Suprapubic skin (tissue), 4 donors: Measurements from ENCODE around the gene CDC5L. TPM values are rescaled to one million over a fixed set of nuclear protein-coding genes. Genes with fewer than 3 reads are reported as not detected.

Source experiments
- DNase-seq, 2 donors: peaks; one replicate each; pipeline ENCODE4 v3.0.0-alpha.2; 2019; ENCODE audit warnings: low spot score in 2 of 2
- H3K27ac ChIP-seq: fragments of 200-600 bp; sonication (generic); one replicate; pipeline ENCODE4 v1.5.1; 2019
- H3K27me3 ChIP-seq: fragments of 200-600 bp; sonication (generic); one replicate; pipeline ENCODE4 v1.5.1; 2019
- H3K36me3 ChIP-seq: fragments of 200-600 bp; sonication (generic); one replicate; pipeline ENCODE4 v1.5.1; 2019
- H3K4me1 ChIP-seq: fragments of 200-600 bp; sonication (generic); one replicate; pipeline ENCODE4 v1.5.1; 2019
- H3K4me3 ChIP-seq: fragments of 200-600 bp; sonication (generic); one replicate; pipeline ENCODE4 v1.5.1; 2019; ENCODE audit warnings: mild to moderate bottlenecking
- H3K9me3 ChIP-seq: fragments of 200-600 bp; sonication (generic); one replicate; pipeline ENCODE4 v1.5.1; 2019
- CTCF ChIP-seq, 2 donors: fragments of 200-600 bp in 1 of 2; fragments of 450-650 bp in 1 of 2; sonication (generic) in 1 of 2; IDR thresholded peaks; one replicate each; pipeline ENCODE4 v1.5.1; 2016 to 2019; ENCODE audit warnings: antibody characterized with exemption in 2 of 2, mild to moderate bottlenecking in 1 of 2, moderate library complexity in 1 of 2
- EP300 ChIP-seq: sonication (generic); formaldehyde crosslinking; IDR thresholded peaks from one replicate; pipeline ENCODE4 v1.6.1; 2017; ENCODE audit warnings: antibody characterized with exemption
- POLR2A ChIP-seq, 2 donors: fragments of 450-650 bp; IDR thresholded peaks; one replicate each; pipeline ENCODE4 v1.6.1; 2017; ENCODE audit warnings: antibody characterized with exemption in 2 of 2, mild to moderate bottlenecking in 2 of 2, moderate library complexity in 2 of 2
- POLR2AphosphoS5 ChIP-seq, 3 donors: sonication (generic); formaldehyde crosslinking; IDR thresholded peaks; one replicate each; pipeline ENCODE4 v1.6.1; 2017; ENCODE audit warnings: antibody characterized with exemption in 3 of 3
- WGBS: methylation state at CpG from one replicate; pipeline ENCODE4 v1.1.5; 2018; 5-methylcytosine and 5-hydroxymethylcytosine counted together
- total RNA-seq, 4 donors: library from RNA; depleted of rRNA; stranded (reverse); fragments of >200 nt; gene quantifications; one replicate each; pipeline ENCODE4 v1.1.0, GENCODE V29; 2016

The CDC5L gene
- total RNA-seq, 4 donors from 2014 or later, result 12.3 to 16.6 (median 15.4) TPM

- TF ChIP-seq POLR2A (IDR thresholded peaks at IDR 0.05), result no peak
- no peak for TF ChIP-seq POLR2AphosphoS5 (IDR thresholded peaks at IDR 0.05)
- no peak for TF ChIP-seq EP300
- TF ChIP-seq CTCF (IDR thresholded peaks at IDR 0.05), result no peak
- no peak for DNase-seq
- Histone ChIP-seq H3K4me1 (no peaks in the 10 kb centered on the region), H3K36me3 (no peaks in the 10 kb centered on the region), H3K4me3 (no peak overlapping the region), H3K9me3 (no peaks in the 10 kb centered on the region), H3K27ac (no peak overlapping the region), H3K27me3 (no peaks in the 10 kb centered on the region)
- WGBS, result 81% methylated on average over 13 of the region's 13 CpGs
Observed at GRCh38 chr6:44464527-44465310, 77.2 kb downstream of the CDC5L start.

GRCh38 chr6:44466955-44467354, 79.4 kb downstream of the CDC5L start:
- TF ChIP-seq EP300, result no peak
- no peak for TF ChIP-seq POLR2AphosphoS5 (IDR thresholded peaks at IDR 0.05)
- TF ChIP-seq POLR2A (IDR thresholded peaks at IDR 0.05), result no peak
- no peak for TF ChIP-seq CTCF (IDR thresholded peaks at IDR 0.05)
- H3K27ac ChIP-seq, result no peak overlapping the region
- H3K4me1 ChIP-seq, result no peaks in the 10 kb centered on the region
- DNase-seq, result no peak
- no peaks in the 10 kb centered on the region for H3K36me3 ChIP-seq
- no peaks in the 10 kb centered on the region for H3K9me3 ChIP-seq
- no peaks in the 10 kb centered on the region for H3K27me3 ChIP-seq
- H3K4me3 ChIP-seq, result no peak overlapping the region
- WGBS, result 92% methylated on average over 3 of the region's 3 CpGs

- H3K27ac ChIP-seq, result no peak overlapping the region
- WGBS, result 68% methylated on average over 6 of the region's 6 CpGs
Observed at GRCh38 chr6:44468835-44469234, 81.3 kb downstream of the CDC5L start.

GRCh38 chr6:44470115-44470464, 82.6 kb downstream of the CDC5L start:
- no peak for TF ChIP-seq POLR2AphosphoS5 (IDR thresholded peaks at IDR 0.05)
- TF ChIP-seq POLR2A (IDR thresholded peaks at IDR 0.05), result no peak
- no peak for TF ChIP-seq EP300
- TF ChIP-seq CTCF (IDR thresholded peaks at IDR 0.05), result no peak
- no peak for DNase-seq
- Histone ChIP-seq H3K9me3 (no peaks in the 10 kb centered on the region), H3K4me1 (no peaks in the 10 kb centered on the region), H3K4me3 (no peak overlapping the region), H3K27me3 (no peaks in the 10 kb centered on the region), H3K27ac (no peak overlapping the region), H3K36me3 (no peaks in the 10 kb centered on the region)
- WGBS, result 55% methylated on average over 7 of the region's 7 CpGs

More at GRCh38 chr6:44468835-44469234, 81.3 kb downstream of the CDC5L start:
- no peaks in the 10 kb centered on the region for H3K27me3 ChIP-seq
- no peak for DNase-seq
- H3K4me1 ChIP-seq, result no peaks in the 10 kb centered on the region
- H3K36me3 ChIP-seq, result no peaks in the 10 kb centered on the region
- H3K9me3 ChIP-seq, result no peaks in the 10 kb centered on the region
- no peak overlapping the region for H3K4me3 ChIP-seq
- no peak for TF ChIP-seq POLR2A (IDR thresholded peaks at IDR 0.05)
- TF ChIP-seq POLR2AphosphoS5 (IDR thresholded peaks at IDR 0.05), result no peak
- TF ChIP-seq CTCF (IDR thresholded peaks at IDR 0.05), result no peak
- no peak for TF ChIP-seq EP300

GRCh38 chr6:44470746-44471145, 83.2 kb downstream of the CDC5L start:
- WGBS, result 60% methylated on average over 2 of the region's 2 CpGs
- no peaks in the 10 kb centered on the region for H3K9me3 ChIP-seq
- H3K4me3 ChIP-seq, result no peak overlapping the region
- peaks cover 3% of the 10 kb centered on the region for H3K4me1 ChIP-seq
- DNase-seq, result no peak
- TF ChIP-seq POLR2A (IDR thresholded peaks at IDR 0.05) (no peak), EP300 (no peak), CTCF (IDR thresholded peaks at IDR 0.05) (no peak), POLR2AphosphoS5 (IDR thresholded peaks at IDR 0.05) (no peak)
- no peak overlapping the region for H3K27ac ChIP-seq
- no peaks in the 10 kb centered on the region for H3K27me3 ChIP-seq
- no peaks in the 10 kb centered on the region for H3K36me3 ChIP-seq
